Subcutaneous adipose tissue (tissue), 4 donors: ENCODE data around the gene OSBPL6. TPM values are rescaled to one million over a fixed set of nuclear protein-coding genes. Genes with fewer than 3 reads are reported as not detected.

Experiments
- CTCF ChIP-seq: fragments of 450-650 bp; IDR thresholded peaks from one replicate; pipeline ENCODE4 v1.5.1; 2016; ENCODE audit warnings: low read depth, mild to moderate bottlenecking, control low read depth, antibody characterized with exemption, moderate library complexity
- total RNA-seq, 4 donors: library from RNA; depleted of rRNA; stranded (reverse); fragments of >200 nt; gene quantifications; one replicate each; pipeline ENCODE4 v1.1.0, GENCODE V29; 2016

Gene OSBPL6
- total RNA-seq, 4 donors from 2014 or later, result 0.68 to 2.1 (median 1.7) TPM

GRCh38 chr2:178450774-178451525 lies 256.6 kb downstream of the OSBPL6 start, which contains the start of the genes PJVK and PRKRA:
Gene PJVK (plus strand): TSS chr2:178451378. CDS start chr2:178453410, 2,032 bp downstream.
Gene PRKRA (minus strand): TSS chr2:178451175. CDS start chr2:178451030, 145 bp downstream.
- TF ChIP-seq CTCF, result no peak

- no peak for TF ChIP-seq CTCF
Observed at GRCh38 chr2:178452334-178452733, 258.0 kb downstream of the OSBPL6 start.

Other genes starting within 250 kb of the OSBPL6 start
- gene PDE11A, start 121.7 kb upstream of the OSBPL6 start, total RNA-seq, result 1 to 10 TPM in 2 of 4 donors, under 1 TPM in 1, not detected in 1; 0.33 to 1.2 (median 1.1) TPM
- 10 to 100 TPM in 2 of 4 donors, 1 to 10 TPM in 2; 7.0 to 14.1 (median 9.7) TPM for gene RBM45, start 82.1 kb upstream of the OSBPL6 start, total RNA-seq